Activated CD4-positive, alpha-beta memory T cell treated with anti-CD3 and anti-CD28 coated beads for 36 hours (primary cell): ENCODE results near the gene PABPN1L. TPM values are rescaled to one million over a fixed set of nuclear protein-coding genes. Genes with fewer than 3 reads are reported as not detected.

ENCODE experiments used
- CTCF ChIA-PET: fragments of 350-600 bp; sonication (Branson Sonifier 250); formaldehyde crosslinking; loops from one replicate; lab custom pipeline; 2021; ENCODE audit warnings: antibody characterized with exemption, inconsistent platforms; lab: Charles Lee
- POLR2A ChIA-PET: fragments of 350-600 bp; sonication (Branson Sonifier 250); formaldehyde crosslinking; loops from one replicate; lab custom pipeline; 2021; ENCODE audit warnings: antibody characterized with exemption; lab: Charles Lee
- DNase-seq: peaks from one replicate; pipeline ENCODE4 v3.0.0-alpha.2; 2020
- H3K27ac Mint-ChIP-seq: one replicate; pipeline ENCODE4 v1.8.0; 2021; ENCODE audit warnings: mixed read lengths
- H3K27me3 Mint-ChIP-seq: one replicate; pipeline ENCODE4 v1.8.0; 2021; ENCODE audit warnings: mixed read lengths
- H3K36me3 Mint-ChIP-seq: one replicate; pipeline ENCODE4 v1.8.0; 2021; ENCODE audit warnings: mixed read lengths
- H3K4me1 Mint-ChIP-seq: one replicate; pipeline ENCODE4 v1.8.0; 2021; ENCODE audit warnings: low read depth, mixed read lengths
- H3K4me3 Mint-ChIP-seq: one replicate; pipeline ENCODE4 v1.8.0; 2021; ENCODE audit warnings: mild to moderate bottlenecking, mixed read lengths
- H3K9me3 Mint-ChIP-seq: one replicate; pipeline ENCODE4 v1.8.0; 2021; ENCODE audit warnings: mixed read lengths
- intact Hi-C: fragments of 100-400 bp; cut with micrococcal nuclease; formaldehyde crosslinking; loops from one replicate; pipeline ENCODE4 v1.15.1; 2023
- total RNA-seq, 2 experiments: library from RNA; stranded (reverse); gene quantifications; one replicate each; pipeline ENCODE4 v1.2.3, GENCODE V29; 2021

Gene PABPN1L
- total RNA-seq, 2 experiments from 2014 or later: not detected

DNA sequence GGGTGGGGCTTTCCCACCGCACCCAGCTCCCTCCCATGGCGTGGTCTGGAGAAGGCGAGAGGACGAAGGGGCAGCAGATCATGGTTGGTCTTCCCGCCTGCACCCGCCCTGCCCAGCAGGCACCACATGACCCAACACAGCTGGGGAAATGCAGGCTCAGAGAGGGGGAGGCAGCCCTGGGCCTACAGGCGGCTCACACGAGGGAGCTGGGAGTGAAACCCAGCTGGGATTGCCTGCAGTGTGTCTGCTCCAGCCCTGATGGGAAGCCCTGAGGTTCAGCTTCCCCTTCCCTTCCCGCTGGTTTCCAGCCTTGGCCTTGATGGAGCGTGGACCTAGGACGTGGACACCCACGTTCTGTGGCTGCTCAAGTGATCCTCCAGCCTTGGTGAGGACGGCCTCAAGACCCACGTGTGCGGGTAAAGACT lies 20.0 kb upstream of the PABPN1L start:
- Mint-ChIP-seq H3K27ac (no peak overlapping the region), H3K27me3 (no peaks in the 10 kb centered on the region), H3K4me3 (no peak overlapping the region), H3K4me1 (no peaks in the 10 kb centered on the region), H3K9me3 (no peaks in the 10 kb centered on the region), H3K36me3 (no peaks in the 10 kb centered on the region)
- POLR2A ChIA-PET: no interaction called here
- DNase-seq: no peak
- CTCF ChIA-PET: no interaction called here
- intact Hi-C loops: no loop called here

DNA sequence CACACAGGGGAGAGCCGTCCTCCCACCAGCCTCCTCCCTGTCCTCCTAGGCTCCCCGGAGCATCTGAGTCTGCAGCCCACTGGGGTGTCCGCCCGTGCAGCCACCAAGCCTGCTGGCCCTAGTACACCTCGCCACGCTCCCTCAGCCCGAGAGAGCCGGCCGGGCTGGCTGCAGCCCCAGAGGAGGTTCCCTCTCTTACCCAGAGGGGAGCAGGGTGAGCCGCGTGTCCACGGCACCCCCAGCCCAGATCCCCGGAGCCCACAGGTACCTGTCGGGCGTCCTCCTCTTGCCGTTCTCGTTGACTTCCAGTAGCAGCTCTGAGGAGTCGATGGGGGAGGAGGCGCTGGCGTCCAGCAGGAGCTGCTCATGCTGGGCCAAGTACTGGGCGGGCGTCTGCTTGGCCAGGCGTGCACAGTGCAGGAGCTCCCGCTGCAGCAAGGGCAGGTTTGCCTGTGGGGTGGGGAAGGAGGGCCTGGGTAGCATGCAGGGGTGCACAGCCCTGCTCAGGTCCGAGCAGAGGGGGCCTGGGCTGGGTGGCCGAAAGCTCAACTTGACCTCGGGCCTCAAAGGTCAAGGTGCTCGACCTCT lies 19.3 kb upstream of the PABPN1L start:
- DNase-seq: no peak
- intact Hi-C loops: no loop called here
- ChIA-PET CTCF (no interaction called here), POLR2A (no interaction called here)
- Mint-ChIP-seq H3K36me3 (no peaks in the 10 kb centered on the region), H3K4me3 (no peak overlapping the region), H3K9me3 (no peaks in the 10 kb centered on the region), H3K4me1 (no peaks in the 10 kb centered on the region), H3K27me3 (no peaks in the 10 kb centered on the region), H3K27ac (no peak overlapping the region)

DNA sequence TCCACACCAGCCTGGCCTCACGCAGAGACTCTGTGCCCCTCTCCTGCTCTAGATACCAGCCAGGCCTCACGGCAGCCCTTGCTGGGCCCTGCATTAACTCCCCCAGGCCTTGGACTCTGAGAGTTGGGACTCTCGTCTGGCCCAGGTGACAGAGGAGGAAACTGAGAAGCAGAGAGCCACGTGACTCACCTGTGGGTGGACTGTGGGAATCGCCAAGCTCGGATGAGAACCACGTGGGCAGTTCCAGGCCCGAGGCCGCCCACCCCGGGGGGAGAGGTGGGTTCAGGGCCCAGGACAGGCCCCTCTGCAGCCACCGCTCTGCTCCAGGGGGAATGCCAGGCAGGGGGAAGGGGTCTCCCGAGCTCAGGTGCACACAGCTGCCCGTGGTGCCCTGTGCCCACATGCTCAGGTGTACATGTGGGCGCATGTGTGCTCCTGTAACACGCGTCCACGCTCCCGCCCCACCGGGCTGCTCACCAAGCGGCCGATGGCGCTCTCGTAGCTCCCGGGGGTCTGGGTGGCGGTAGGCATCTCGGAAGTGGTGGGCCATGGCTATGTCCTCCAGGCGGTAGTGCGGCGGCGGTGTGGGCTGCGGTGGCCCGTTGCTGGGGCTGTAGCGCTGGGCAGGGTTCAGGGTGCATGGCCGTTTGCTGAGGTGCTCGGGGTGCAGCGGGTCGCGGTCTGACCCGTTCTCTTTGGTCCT lies 18.3 kb upstream of the PABPN1L start:
- no peak for DNase-seq
- ChIA-PET CTCF (no interaction called here), POLR2A (no interaction called here)
- H3K36me3 Mint-ChIP-seq: no peaks in the 10 kb centered on the region
- H3K27me3 Mint-ChIP-seq: no peaks in the 10 kb centered on the region
- H3K4me1 Mint-ChIP-seq: no peaks in the 10 kb centered on the region
- H3K27ac Mint-ChIP-seq: no peak overlapping the region
- H3K9me3 Mint-ChIP-seq: no peaks in the 10 kb centered on the region
- intact Hi-C loops: no loop called here
- H3K4me3 Mint-ChIP-seq: no peak overlapping the region

DNA sequence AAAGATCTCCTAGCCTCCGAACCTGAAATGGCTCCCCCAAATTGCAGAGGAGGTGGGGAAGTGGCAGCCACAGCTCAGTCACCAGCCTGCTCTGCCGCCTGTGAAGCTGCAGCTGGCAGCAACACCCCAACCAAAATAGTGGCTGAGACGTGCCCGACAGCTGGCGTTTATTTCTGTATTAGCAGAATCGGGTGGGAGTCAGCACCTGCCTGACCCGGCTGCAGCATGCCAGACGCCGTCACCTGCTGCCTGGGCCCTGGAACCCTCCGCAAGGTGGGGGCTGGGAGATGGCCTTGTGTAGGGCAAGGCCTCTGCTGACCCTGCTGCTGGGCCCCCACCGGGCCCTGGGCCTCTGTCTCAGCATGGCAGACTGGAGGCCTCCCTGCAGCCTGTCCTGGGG lies 17.5 kb upstream of the PABPN1L start:
- no peaks in the 10 kb centered on the region for H3K9me3 Mint-ChIP-seq
- H3K4me1 Mint-ChIP-seq: no peaks in the 10 kb centered on the region
- no peak overlapping the region for H3K27ac Mint-ChIP-seq
- no peaks in the 10 kb centered on the region for H3K27me3 Mint-ChIP-seq
- H3K4me3 Mint-ChIP-seq: no peak overlapping the region
- no peak for DNase-seq
- no peaks in the 10 kb centered on the region for H3K36me3 Mint-ChIP-seq
- intact Hi-C loops: no loop called here
- ChIA-PET POLR2A (no interaction called here), CTCF (no interaction called here)

DNA sequence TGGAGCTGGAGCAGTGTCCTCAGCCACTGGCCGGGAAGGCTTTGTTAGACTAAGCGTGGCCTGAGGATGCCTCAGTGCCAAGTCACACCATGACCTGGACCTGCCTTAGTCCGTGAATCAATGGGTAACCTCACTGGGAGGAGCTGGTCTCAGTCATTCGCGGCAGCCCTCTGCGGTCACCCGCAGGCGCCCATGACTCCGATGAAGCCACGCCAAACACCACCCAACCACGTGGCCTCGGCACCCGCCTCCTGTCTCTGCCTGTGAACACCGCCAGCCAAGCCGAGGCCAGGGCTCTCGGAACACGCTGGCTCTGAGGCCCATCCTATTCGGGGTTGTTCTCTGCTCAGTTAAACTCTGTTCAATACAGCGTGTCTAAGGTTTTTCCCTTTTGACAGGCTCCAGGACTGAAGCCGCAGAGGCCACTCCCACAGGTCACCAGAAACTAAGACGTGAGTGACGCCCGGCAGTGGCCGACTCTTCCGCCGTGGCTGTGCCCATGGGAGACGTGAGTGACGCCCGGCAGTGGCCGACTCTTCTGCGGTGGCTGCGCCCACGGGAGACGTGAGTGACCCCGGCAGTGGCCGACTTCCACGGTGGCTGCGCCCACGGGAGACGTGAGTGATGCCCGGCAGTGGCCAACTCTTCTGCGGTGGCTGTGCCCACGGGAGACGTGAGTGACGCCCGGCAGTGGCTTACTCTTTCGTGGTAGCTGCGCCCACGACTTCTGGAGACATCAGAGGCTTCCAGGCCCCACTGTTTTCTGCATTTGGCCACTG lies 16.8 kb upstream of the PABPN1L start:
- Mint-ChIP-seq H3K36me3 (no peaks in the 10 kb centered on the region), H3K27ac (no peak overlapping the region), H3K27me3 (no peaks in the 10 kb centered on the region), H3K4me1 (no peaks in the 10 kb centered on the region), H3K9me3 (no peaks in the 10 kb centered on the region), H3K4me3 (no peak overlapping the region)
- POLR2A ChIA-PET: no interaction called here
- intact Hi-C loops: no loop called here
- DNase-seq: no peak
- CTCF ChIA-PET: no interaction called here

DNA sequence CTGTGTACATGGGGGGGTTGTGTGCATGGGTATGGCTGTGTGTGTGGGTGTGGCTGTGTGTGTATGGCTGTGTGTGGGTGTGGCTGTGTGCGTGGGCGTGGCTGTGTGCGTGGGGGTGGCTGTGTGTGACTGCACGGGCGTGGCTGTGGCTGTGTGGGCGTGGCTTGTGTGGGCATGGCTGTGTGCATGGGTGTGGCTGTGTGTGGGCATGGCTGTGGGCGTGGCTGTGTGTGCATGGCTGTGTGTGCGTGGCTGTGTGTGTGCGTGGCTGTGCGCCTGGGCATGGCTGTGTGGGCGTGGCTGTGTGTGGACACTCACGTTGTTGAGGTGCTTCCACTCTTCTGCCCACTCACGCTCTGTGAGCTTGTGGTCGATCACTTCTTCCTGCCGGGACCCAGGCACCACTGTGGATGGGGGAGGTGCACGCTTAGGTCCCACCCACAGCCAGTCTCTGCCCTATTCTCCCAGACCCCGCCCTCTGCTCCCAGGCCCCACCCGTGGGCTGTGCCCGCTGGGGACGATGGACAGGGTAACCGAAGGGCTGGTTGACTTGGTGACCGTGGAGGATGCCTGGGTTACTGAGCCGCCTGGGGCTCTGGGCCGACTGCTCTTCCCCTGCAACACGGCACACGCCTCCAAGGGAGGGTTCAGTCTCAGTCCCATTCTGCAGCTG lies 16.0 kb upstream of the PABPN1L start:
- Mint-ChIP-seq H3K4me3 (no peak overlapping the region), H3K36me3 (no peaks in the 10 kb centered on the region), H3K9me3 (no peaks in the 10 kb centered on the region), H3K4me1 (no peaks in the 10 kb centered on the region), H3K27ac (no peak overlapping the region), H3K27me3 (no peaks in the 10 kb centered on the region)
- intact Hi-C loops: no loop called here
- CTCF ChIA-PET: no interaction called here
- DNase-seq: no peak
- POLR2A ChIA-PET: no interaction called here

DNA sequence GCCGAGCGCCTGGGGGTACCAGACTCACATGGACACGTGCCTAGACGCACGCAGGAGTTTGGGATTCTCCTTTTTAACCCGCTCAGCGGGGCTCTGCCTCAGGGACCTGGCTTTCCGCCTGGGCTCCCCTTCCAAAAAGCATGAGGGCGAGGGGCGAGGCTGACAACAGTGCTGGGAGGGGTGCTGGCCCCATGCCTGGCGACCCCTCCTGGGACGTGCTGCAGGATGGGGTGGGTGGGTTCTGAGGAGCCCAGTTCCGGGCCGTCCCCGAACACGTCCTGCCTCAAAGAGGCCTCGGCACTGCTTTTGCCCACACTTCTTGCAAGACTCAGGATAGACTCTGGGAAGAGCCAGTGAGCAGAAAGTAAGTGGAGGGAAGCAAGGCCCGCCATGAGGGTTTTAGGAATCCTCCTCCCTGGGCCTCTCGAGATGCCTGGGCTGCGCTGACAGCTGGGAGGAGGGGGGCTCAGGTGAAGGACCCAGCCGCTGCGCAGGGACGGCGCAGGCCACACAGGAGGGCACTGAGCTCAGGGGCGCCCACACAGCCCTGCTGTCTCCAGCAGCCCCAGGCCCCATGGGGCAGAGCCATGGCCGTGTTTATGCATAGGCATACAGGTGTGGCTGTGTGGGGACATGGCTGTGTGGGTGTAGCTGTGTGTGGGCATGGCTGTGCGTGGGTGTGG lies 15.4 kb upstream of the PABPN1L start:
- intact Hi-C loops: no loop called here
- Mint-ChIP-seq H3K27ac (no peak overlapping the region), H3K36me3 (no peaks in the 10 kb centered on the region), H3K4me1 (no peaks in the 10 kb centered on the region), H3K27me3 (no peaks in the 10 kb centered on the region), H3K9me3 (no peaks in the 10 kb centered on the region), H3K4me3 (no peak overlapping the region)
- ChIA-PET CTCF (no interaction called here), POLR2A (no interaction called here)
- no peak for DNase-seq

DNA sequence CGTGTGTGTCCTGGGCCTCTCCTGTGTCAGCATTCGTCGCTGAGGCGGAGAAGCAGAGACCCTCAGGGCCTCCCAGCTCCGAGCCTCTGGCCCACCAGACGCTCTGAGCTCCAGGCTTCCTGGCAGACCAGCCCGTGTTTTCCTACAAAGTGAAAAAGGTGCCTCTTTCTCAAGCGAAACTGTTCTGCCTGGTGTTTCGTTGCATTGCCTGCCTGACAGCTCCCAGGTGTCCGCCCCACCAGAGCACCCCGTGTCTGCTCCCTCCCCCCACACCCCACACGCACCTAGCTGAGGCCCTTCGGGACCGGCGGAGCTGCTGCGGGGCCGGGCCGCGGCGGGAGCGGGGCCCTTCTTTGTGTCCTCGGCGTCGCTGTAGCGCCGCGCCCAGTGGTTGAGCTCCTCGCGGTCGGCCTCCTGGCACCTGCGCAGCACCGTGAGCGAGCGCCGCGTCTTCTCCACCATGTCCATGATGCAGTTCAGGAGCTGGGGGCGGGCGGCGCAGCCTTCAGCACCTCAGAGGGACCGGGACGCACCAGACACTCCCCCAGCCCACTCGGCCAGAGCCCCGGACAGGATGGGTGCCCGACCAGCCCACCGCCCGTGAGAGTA lies 14.7 kb upstream of the PABPN1L start:
- ChIA-PET CTCF (no interaction called here), POLR2A (no interaction called here)
- intact Hi-C loops: no loop called here
- Mint-ChIP-seq H3K27me3 (no peaks in the 10 kb centered on the region), H3K4me1 (no peaks in the 10 kb centered on the region), H3K27ac (no peak overlapping the region), H3K4me3 (no peak overlapping the region), H3K36me3 (no peaks in the 10 kb centered on the region), H3K9me3 (no peaks in the 10 kb centered on the region)
- DNase-seq: no peak

DNA sequence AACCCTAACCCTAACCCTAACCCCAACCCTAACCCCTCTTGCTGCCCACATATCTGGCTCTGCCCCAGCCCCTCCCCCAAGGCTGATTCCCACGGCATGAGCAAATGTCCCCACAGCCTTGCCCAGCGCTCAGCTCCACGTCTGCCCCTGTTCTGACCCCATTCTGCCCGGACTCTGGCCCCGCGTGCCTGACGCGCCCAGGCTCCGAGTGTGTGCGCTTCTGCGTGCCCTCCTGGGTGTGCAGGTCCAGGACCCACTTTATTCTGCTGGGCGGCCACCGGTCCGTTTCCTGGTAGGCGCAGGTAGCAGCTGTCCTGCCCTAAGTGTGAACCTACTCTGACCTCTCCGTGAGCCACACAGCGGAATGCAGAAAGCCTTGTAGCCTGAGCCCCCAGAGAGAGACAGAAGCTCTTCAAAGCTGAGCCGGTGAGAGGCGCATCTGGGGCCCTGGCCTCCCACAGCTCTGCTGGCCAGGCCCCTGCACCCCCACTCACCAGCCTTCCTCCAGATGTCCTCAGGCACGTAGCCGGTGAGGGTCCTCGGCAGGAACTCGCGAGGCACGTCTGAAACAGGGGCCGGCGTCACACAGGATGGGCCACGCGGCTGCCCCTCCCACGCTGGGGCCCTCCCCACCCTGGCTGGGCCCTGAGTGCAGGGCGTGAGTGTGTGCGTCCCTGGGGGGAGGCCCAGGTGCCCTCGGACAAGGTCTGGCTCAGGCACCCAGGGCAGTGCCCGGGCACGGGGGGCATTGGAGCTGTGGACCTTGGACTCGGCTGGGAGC lies 14.0 kb upstream of the PABPN1L start:
- H3K27me3 Mint-ChIP-seq: peaks cover 1% of the 10 kb centered on the region
- no peak for DNase-seq
- H3K4me3 Mint-ChIP-seq: no peak overlapping the region
- no peaks in the 10 kb centered on the region for H3K36me3 Mint-ChIP-seq
- POLR2A ChIA-PET: no interaction called here
- CTCF ChIA-PET: no interaction called here
- H3K4me1 Mint-ChIP-seq: no peaks in the 10 kb centered on the region
- no peak overlapping the region for H3K27ac Mint-ChIP-seq
- no peaks in the 10 kb centered on the region for H3K9me3 Mint-ChIP-seq
- intact Hi-C loops: no loop called here

DNA sequence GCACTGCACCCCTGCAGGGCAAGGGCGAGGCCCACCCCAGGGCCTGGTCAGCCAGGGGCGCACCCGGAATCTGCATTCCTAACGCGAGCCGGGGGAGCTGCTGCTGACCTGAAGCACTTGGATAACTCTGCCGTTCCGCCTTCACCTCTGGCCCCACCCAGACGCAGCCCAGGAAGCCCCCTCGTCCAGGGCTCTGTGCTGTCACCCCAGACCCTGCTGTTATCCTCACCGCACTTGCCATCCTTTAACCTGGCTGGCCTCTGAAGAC lies 13.3 kb upstream of the PABPN1L start:
- H3K36me3 Mint-ChIP-seq: no peaks in the 10 kb centered on the region
- no peak for DNase-seq
- intact Hi-C loops: no loop called here
- POLR2A ChIA-PET: no interaction called here
- H3K27ac Mint-ChIP-seq: no peak overlapping the region
- H3K9me3 Mint-ChIP-seq: no peaks in the 10 kb centered on the region
- CTCF ChIA-PET: no interaction called here
- no peaks in the 10 kb centered on the region for H3K4me1 Mint-ChIP-seq
- peaks cover 1% of the 10 kb centered on the region for H3K27me3 Mint-ChIP-seq
- H3K4me3 Mint-ChIP-seq: no peak overlapping the region

DNA sequence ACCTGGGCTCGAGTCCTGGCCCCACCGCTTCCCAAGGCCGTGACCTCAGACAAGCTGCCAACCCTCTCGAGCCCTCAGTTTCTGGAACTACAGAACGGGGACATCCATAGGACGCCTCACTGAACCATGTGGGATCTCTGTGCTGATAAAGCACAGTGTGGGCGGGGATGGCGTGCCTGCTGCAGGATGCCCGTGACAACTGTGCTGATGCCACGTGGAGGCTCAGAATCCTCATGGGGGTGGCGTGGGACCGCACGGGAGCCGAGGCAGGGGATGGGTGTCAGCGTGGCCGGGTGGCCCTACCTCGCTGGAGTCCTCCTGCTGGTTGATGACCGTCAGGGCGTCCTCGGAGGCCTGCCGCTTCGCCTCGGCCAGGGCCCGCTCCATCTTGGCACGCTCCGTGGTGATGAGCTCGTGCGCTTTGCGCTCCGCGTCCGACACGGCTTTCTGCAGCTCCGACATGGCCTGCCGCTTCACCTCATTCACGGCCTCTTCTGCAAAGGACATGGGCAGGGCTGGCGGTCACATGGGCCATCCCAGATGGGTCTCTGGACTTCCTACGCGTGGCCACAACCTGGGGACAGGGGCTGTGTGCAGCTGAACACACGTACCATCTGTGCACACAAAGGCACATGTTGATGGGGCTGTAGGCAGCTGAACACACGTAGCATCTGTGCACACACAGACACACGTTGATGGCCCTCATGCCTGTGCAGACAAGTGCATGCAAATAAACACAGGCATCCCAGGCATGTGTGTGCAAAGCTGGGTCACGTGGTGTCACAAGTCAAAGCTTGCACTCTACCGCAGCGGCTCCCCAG lies 12.7 kb upstream of the PABPN1L start:
- H3K36me3 Mint-ChIP-seq: no peaks in the 10 kb centered on the region
- ChIA-PET POLR2A (no interaction called here), CTCF (no interaction called here)
- H3K9me3 Mint-ChIP-seq: no peaks in the 10 kb centered on the region
- no peak overlapping the region for H3K27ac Mint-ChIP-seq
- H3K4me1 Mint-ChIP-seq: no peaks in the 10 kb centered on the region
- DNase-seq: no peak
- intact Hi-C loops: no loop called here
- H3K27me3 Mint-ChIP-seq: peaks cover 1% of the 10 kb centered on the region
- no peak overlapping the region for H3K4me3 Mint-ChIP-seq
